ENCODE data around the gene KLHL21. TPM values are rescaled to one million over a fixed set of nuclear protein-coding genes. Genes with fewer than 3 reads are reported as not detected.

The KLHL21 gene
- total and polyA plus RNA-seq, 9 of the 15 experiments (the other 6 are each of a cell fraction or from before 2014, with no cell fraction given) = 2.1 to 42.1 (median 17.5) TPM

DNA sequence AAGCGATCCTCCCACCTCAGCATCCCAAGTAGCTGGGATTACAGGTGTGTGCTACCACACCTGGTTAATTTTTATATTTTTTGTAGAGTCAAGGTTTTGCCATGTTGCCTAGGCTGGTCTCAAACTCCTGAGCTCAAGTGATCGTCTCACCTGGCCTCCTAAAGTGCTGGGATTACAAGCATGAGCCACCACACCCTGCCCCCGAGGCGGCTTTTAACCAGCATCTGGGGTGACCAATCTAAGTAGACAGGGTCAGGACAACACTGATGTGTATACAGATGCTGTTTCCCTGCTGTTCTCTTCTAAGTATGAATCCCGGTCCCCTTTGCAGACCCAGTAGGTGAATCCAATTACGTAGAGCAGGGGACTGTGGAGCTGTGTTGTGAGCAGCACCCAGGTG lies 45.9 kb upstream of the KLHL21 start (continued):
- TF ChIP-seq, protein P1, sequence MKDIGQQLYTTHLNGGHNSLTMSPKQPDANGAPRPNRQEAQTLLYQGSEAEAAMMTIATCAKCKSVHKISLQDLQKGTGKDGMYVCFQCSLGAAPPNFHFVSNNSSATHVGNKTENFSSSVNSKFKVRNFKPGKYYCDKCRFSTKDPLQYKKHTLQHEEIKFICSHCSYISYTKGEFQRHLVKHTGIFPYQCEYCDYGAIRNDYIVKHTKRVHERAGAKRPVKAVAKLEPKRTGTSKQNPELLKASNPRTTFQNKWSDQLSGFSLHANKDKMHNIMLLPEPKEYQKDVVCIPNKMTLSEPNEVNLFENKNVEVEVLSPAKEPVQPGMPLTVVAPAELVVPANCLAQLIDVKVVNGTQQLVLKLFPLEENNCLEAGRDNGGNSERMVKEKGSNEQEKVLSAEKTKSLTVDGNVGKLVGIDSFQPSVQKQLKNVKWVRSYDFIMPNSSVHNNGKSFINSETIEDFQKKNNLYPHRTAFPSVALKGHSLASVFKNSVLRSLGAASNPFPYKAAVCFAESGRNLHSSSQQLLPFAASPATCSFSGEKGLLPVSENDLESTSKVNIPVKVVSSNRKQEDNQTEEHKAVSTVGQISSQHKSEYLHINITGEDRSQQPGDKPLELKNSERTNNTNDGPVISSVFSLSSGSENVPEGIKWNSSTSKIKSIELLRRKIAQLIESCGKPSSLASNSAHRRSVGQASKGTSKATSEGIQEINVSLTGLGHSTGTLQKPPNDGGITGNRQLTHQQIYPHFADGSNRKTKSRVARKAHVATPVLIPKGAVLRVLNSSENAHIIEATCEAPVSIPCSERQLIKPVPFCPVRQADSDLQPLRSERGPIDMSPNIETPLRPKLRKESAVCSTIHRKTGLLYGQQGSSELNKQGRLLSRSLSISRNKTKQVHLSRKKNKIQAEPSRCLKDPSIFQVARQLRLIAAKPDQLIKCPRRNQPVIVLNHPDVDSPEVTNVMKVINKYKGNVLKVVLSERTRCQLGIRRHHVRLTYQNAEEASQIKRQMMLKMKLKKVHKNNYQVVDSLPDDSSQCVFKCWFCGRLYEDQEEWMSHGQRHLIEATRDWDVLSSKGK (CRISPR knock-in tag; IDR thresholded peaks at IDR 0.05) = no peak
- TF ChIP-seq, protein P2, sequence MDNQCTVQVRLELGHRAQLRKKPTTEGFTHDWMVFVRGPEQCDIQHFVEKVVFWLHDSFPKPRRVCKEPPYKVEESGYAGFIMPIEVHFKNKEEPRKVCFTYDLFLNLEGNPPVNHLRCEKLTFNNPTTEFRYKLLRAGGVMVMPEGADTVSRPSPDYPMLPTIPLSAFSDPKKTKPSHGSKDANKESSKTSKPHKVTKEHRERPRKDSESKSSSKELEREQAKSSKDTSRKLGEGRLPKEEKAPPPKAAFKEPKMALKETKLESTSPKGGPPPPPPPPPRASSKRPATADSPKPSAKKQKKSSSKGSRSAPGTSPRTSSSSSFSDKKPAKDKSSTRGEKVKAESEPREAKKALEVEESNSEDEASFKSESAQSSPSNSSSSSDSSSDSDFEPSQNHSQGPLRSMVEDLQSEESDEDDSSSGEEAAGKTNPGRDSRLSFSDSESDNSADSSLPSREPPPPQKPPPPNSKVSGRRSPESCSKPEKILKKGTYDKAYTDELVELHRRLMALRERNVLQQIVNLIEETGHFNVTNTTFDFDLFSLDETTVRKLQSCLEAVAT (IDR thresholded peaks at IDR 0.05) = no peak
- no peak for TF ChIP-seq MAFG (tag; conservative IDR thresholded peaks at IDR 0.05)
- no peak for TF ChIP-seq MTA3 (IDR thresholded peaks at IDR 0.05; ENCODE audit: borderline replicate concordance)
